HepG2 (cell line): ENCODE measurements around the gene MPIG6B. TPM values are rescaled to one million over a fixed set of nuclear protein-coding genes. Genes with fewer than 3 reads are reported as not detected.

Experiments
- ATAD3A ChIP-seq: sonication (generic); formaldehyde crosslinking; IDR thresholded peaks from 2 replicates; pipeline ENCODE4 v1.4.0; 2020; ENCODE audit warnings: missing genetic modification reagents
- E2F5 ChIP-seq: sonication (generic); formaldehyde crosslinking; conservative IDR thresholded peaks from 2 replicates; pipeline ENCODE4 v1.4.0; 2020; ENCODE audit warnings: missing genetic modification reagents
- NAIF1 ChIP-seq: sonication (generic); formaldehyde crosslinking; IDR thresholded peaks from 2 replicates; pipeline ENCODE4 v1.5.0; 2020; ENCODE audit warnings: mild to moderate bottlenecking, missing genetic modification reagents, borderline replicate concordance
- PRDM10 ChIP-seq: sonication (generic); formaldehyde crosslinking; IDR thresholded peaks from 2 replicates; pipeline ENCODE4 v1.4.0; 2020; ENCODE audit warnings: low read depth, missing genetic modification reagents
- TBX2 ChIP-seq: sonication (generic); formaldehyde crosslinking; IDR thresholded peaks from 2 replicates; pipeline ENCODE4 v1.5.0; 2020; ENCODE audit warnings: missing genetic modification reagents, mild to moderate bottlenecking, borderline replicate concordance
- ZBTB40 ChIP-seq, 2 experiments: fragments of 450-650 bp in 1 of 2; sonication (generic) in 1 of 2; formaldehyde crosslinking in 1 of 2; IDR thresholded peaks; 2 replicates each; pipeline versions ENCODE4 v1.6.1 to v1.8.0; 2016 to 2022; ENCODE audit warnings: antibody characterized with exemption in 1 of 2, mild to moderate bottlenecking in 1 of 2, missing genetic modification reagents in 1 of 2
- ZMAT5 ChIP-seq: sonication (generic); formaldehyde crosslinking; IDR thresholded peaks from 2 replicates; pipeline ENCODE4 v1.5.0; 2020; ENCODE audit warnings: mild to moderate bottlenecking, low read depth, missing genetic modification reagents, borderline replicate concordance
- ZNF234 ChIP-seq: sonication (generic); formaldehyde crosslinking; conservative IDR thresholded peaks from 2 replicates; pipeline ENCODE4 v1.5.1; 2020; ENCODE audit warnings: mild to moderate bottlenecking, missing genetic modification reagents
- ZNF275 ChIP-seq: sonication (generic); formaldehyde crosslinking; IDR thresholded peaks from 2 replicates; pipeline ENCODE4 v1.8.0; 2022; ENCODE audit warnings: missing genetic modification reagents, mild to moderate bottlenecking, inconsistent platforms, borderline replicate concordance
- ZNF567 ChIP-seq: sonication (generic); formaldehyde crosslinking; IDR thresholded peaks from 2 replicates; pipeline ENCODE4 v1.8.1; 2023; ENCODE audit warnings: mild to moderate bottlenecking, missing genetic modification reagents, borderline replicate concordance
- ZNF674 ChIP-seq: sonication (generic); formaldehyde crosslinking; IDR thresholded peaks from 2 replicates; pipeline ENCODE4 v1.5.0; 2020; ENCODE audit warnings: low read depth, mild to moderate bottlenecking, missing genetic modification reagents
- ZNF790 ChIP-seq: sonication (generic); formaldehyde crosslinking; IDR thresholded peaks from 2 replicates; pipeline ENCODE4 v1.8.0; 2022; ENCODE audit warnings: missing genetic modification reagents, mild to moderate bottlenecking, borderline replicate concordance
- ZZZ3 ChIP-seq: sonication (generic); formaldehyde crosslinking; IDR thresholded peaks from 2 replicates; pipeline ENCODE4 v1.4.0; 2020; ENCODE audit warnings: missing genetic modification reagents, mild to moderate bottlenecking, borderline replicate concordance
- polyA plus RNA-seq, 8 experiments: library from polyadenylated mRNA; depleted of rRNA in 3 of 8; stranded (reverse) in 7 of 8; unstranded in 1 of 8; fragments of >200 nt; fragmentation: Illumina TruSeq in 4 of 8; extraction: Trizol in 4 of 8; gene quantifications; 2 replicates each; pipeline versions ENCODE4 v1.2.1 to v1.2.3, GENCODE V29; 2011 to 2016; ENCODE audit warnings: low read depth in 4 of 8, missing spikeins in 1 of 8, mixed read lengths in 1 of 8; ENCODE audit not compliant: insufficient read depth in 1 of 8
- total RNA-seq, 5 experiments: library from RNA; depleted of rRNA; stranded (reverse); fragments of >200 nt; fragmentation: Illumina TruSeq; extraction: Trizol; gene quantifications; 2 replicates each; pipeline ENCODE4 v1.2.3, GENCODE V29; 2016; ENCODE audit warnings: low read depth in 1 of 5

Gene MPIG6B
- total and polyA plus RNA-seq, 2 of the 13 experiments (the other 11 are each of a cell fraction or from before 2014, with no cell fraction given) = not detected

- TF ChIP-seq ZNF234 (CRISPR knock-in tag) = no peak
- TF ChIP-seq E2F5 (CRISPR knock-in tag) = no peak
- no peak for TF ChIP-seq ZNF275
- TF ChIP-seq PRDM10 (CRISPR knock-in tag) = peak; percentile 79; the same call in 1 of the 2 replicates
- no peak; the same call in 1 of the 2 replicates for TF ChIP-seq ZZZ3 (CRISPR knock-in tag)
- no peak for TF ChIP-seq ZBTB40 (IDR thresholded peaks at IDR 0.05)
- no peak for TF ChIP-seq ZBTB40 (CRISPR knock-in tag; IDR thresholded peaks at IDR 0.05)
- TF ChIP-seq ZNF674 = no peak
- no peak for TF ChIP-seq NAIF1 (CRISPR knock-in tag)
- no peak for TF ChIP-seq ATAD3A (CRISPR knock-in tag)
- TF ChIP-seq TBX2 (CRISPR knock-in tag) = no peak; the same call in 1 of the 2 replicates
- no peak for TF ChIP-seq ZMAT5
- no peak; the same call in 1 of the 2 replicates for TF ChIP-seq ZNF567 (CRISPR knock-in tag)
- TF ChIP-seq ZNF790 (CRISPR knock-in tag) = no peak
Observed at GRCh38 chr6:31729515-31729978, 6.4 kb downstream of the MPIG6B start (continued).
